Testis (tissue), 5 donors: Measurements from ENCODE around the gene KLHDC7B. TPM values are rescaled to one million over a fixed set of nuclear protein-coding genes. Genes with fewer than 3 reads are reported as not detected.
A peak's percentile ranks its signal among the peaks of the same experiment; 100 is the strongest.

Experiments
- DNase-seq: peaks from one replicate; pipeline ENCODE4 v3.0.0-alpha.2; 2019
- H3K27ac ChIP-seq, 2 donors: fragments of 200-600 bp; sonication (generic); one replicate each; pipeline ENCODE4 v1.5.1; 2019
- H3K27me3 ChIP-seq: fragments of 200-600 bp; sonication (generic); one replicate; pipeline ENCODE4 v1.5.1; 2019
- H3K36me3 ChIP-seq: fragments of 200-600 bp; sonication (generic); one replicate; pipeline ENCODE4 v1.5.1; 2017; ENCODE audit warnings: low read depth; ENCODE audit errors: missing control alignments
- H3K4me1 ChIP-seq: fragments of 200-600 bp; sonication (generic); one replicate; pipeline ENCODE4 v1.5.1; 2019
- H3K4me3 ChIP-seq, 2 donors: fragments of 200-600 bp; sonication (generic); one replicate each; pipeline ENCODE4 v1.5.1; 2017 to 2019
- H3K9me3 ChIP-seq: fragments of 200-600 bp; sonication (generic); one replicate; pipeline ENCODE4 v1.5.1; 2017
- CTCF ChIP-seq, 3 experiments: fragments of 450-650 bp in 2 of 3; fragments of 200-600 bp in 1 of 3; sonication (generic) in 1 of 3; IDR thresholded peaks; one replicate each; pipeline ENCODE4 v1.5.1; 2016 to 2019; ENCODE audit warnings: antibody characterized with exemption in 3 of 3, mild to moderate bottlenecking in 2 of 3, moderate library complexity in 1 of 3
- POLR2A ChIP-seq: fragments of 450-650 bp; IDR thresholded peaks from one replicate; pipeline ENCODE4 v1.6.1; 2017; ENCODE audit warnings: antibody characterized with exemption, mild to moderate bottlenecking, moderate library complexity
- WGBS, 2 donors: methylation state at CpG; one replicate each; pipeline ENCODE4 v1.1.5; 2018; 5-methylcytosine and 5-hydroxymethylcytosine counted together
- intact Hi-C: fragments of 100-400 bp; cut with DNase I; formaldehyde crosslinking; loops from one replicate; pipeline ENCODE4 v1.15.1; 2023; ENCODE audit warnings: low total_unique reads
- long read RNA-seq, 2 donors: transcript quantifications; one replicate each; lab custom pipeline, GENCODE V29; 2026
- polyA plus RNA-seq: library from polyadenylated mRNA; stranded (reverse); fragments of 350-450 nt; fragmentation: Illumina TruSeq; extraction: RNeasy Lipid Tissue Mini Kit (QIAGEN cat#74804); gene quantifications from one replicate; pipeline ENCODE4 v1.2.3, GENCODE V29; 2014; ENCODE audit warnings: low read depth, low replicate concordance; ENCODE audit not compliant: insufficient read depth
- total RNA-seq, 2 donors: library from RNA; depleted of rRNA; stranded (reverse); fragments of >200 nt; gene quantifications; one replicate each; pipeline ENCODE4 v1.2.3, GENCODE V29; 2016

Gene KLHDC7B
- under 1 TPM; 0.24 to 0.93 TPM for total RNA-seq
- polyA plus RNA-seq = 0.51 TPM
- long read RNA-seq, donor 1, partial matches to known transcripts = 0 of 1 reads
- long read RNA-seq, donor 1, other reads (novel, unspliced or antisense) = 0 of 1 reads
- long read RNA-seq, donor 2 = 0 reads

- Histone ChIP-seq H3K4me1 (peaks cover 11% of the 10 kb centered on the region), H3K27me3 (no peaks in the 10 kb centered on the region), H3K36me3 (no peaks in the 10 kb centered on the region), H3K9me3 (no peaks in the 10 kb centered on the region), H3K4me3 (peak within 1 kb of the TSS in 1 of 2 donors; percentile 9), H3K27ac (no peak within 1 kb of the TSS)
- no peak for DNase-seq
- WGBS, 2 donors = 59 to 71% methylated on average over 6 to 10 of the region's 10 CpGs
- intact Hi-C loops = no loop called here
- TF ChIP-seq POLR2A = no peak
- no peak for TF ChIP-seq CTCF (IDR thresholded peaks at IDR 0.05)
These were observed at the start of gene KLHDC7B for GRCh38 chr22:50545522-50546325. KLHDC7B (plus strand) TSS chr22:50545899; CDS start chr22:50546244, 345 bp downstream.

- Histone ChIP-seq H3K27me3 (no peaks in the 10 kb centered on the region), H3K4me3 (no peak overlapping the region), H3K27ac (no peak overlapping the region), H3K4me1 (no peaks in the 10 kb centered on the region), H3K9me3 (no peaks in the 10 kb centered on the region), H3K36me3 (no peaks in the 10 kb centered on the region)
- no peak for DNase-seq
- no peak for TF ChIP-seq CTCF (IDR thresholded peaks at IDR 0.05)
- no peak for TF ChIP-seq POLR2A
- WGBS, 2 donors = 86 to 92% methylated on average over 6 of the region's 6 CpGs
- intact Hi-C loops = no loop called here
These were observed 48.6 kb upstream of the KLHDC7B start for GRCh38 chr22:50497093-50497492.

GRCh38 chr22:50498322-50498890, 47.3 kb upstream of the KLHDC7B start:
- Histone ChIP-seq H3K9me3 (no peaks in the 10 kb centered on the region), H3K4me1 (no peaks in the 10 kb centered on the region), H3K27ac (no peak overlapping the region), H3K27me3 (no peaks in the 10 kb centered on the region), H3K4me3 (no peak overlapping the region), H3K36me3 (no peaks in the 10 kb centered on the region)
- DNase-seq = peak; percentile 75
- intact Hi-C loops = no loop called here
- WGBS, 2 donors = 29% methylated on average over 11 to 13 of the region's 13 CpGs
- TF ChIP-seq POLR2A (no peak), CTCF (IDR thresholded peaks at IDR 0.05) (peak in 2 of 3 experiments; percentile 38 to 45)

- no peak for DNase-seq
These were observed 45.2 kb upstream of the KLHDC7B start for GRCh38 chr22:50500452-50500851.

More at GRCh38 chr22:50500452-50500851, 45.2 kb upstream of the KLHDC7B start:
- H3K4me1 ChIP-seq = no peaks in the 10 kb centered on the region
- H3K4me3 ChIP-seq = no peak overlapping the region
- H3K36me3 ChIP-seq = no peaks in the 10 kb centered on the region
- intact Hi-C loops = no loop called here
- H3K27ac ChIP-seq = no peak overlapping the region
- H3K9me3 ChIP-seq = no peaks in the 10 kb centered on the region
- 93 to 96% methylated on average over 12 of the region's 12 CpGs for WGBS, 2 donors
- no peak for TF ChIP-seq POLR2A
- TF ChIP-seq CTCF (IDR thresholded peaks at IDR 0.05) = no peak
- H3K27me3 ChIP-seq = no peaks in the 10 kb centered on the region
